Activated CD4-positive, alpha-beta T cell treated with anti-CD3 and anti-CD28 coated beads, Interleukin-2, amount 10 ng/mL, durations not matched to agents 7 days and 5 days (primary cell): ENCODE measurements around the gene CSTF3. TPM values are rescaled to one million over a fixed set of nuclear protein-coding genes. Genes with fewer than 3 reads are reported as not detected.
"Not testable (repeated sequence)": the region's sequence is repeated elsewhere in the genome, so short reads cannot be mapped to it uniquely, and the experiment has no call there.

Source experiments
- CTCF ChIA-PET: fragments of 350-600 bp; sonication (Branson Sonifier 250); formaldehyde crosslinking; loops from one replicate; lab custom pipeline; 2021; ENCODE audit warnings: antibody characterized with exemption; lab: Charles Lee
- POLR2A ChIA-PET: fragments of 350-600 bp; sonication (Branson Sonifier 250); formaldehyde crosslinking; loops from one replicate; lab custom pipeline; 2021; ENCODE audit warnings: antibody characterized with exemption; lab: Charles Lee
- DNase-seq: peaks from one replicate; pipeline ENCODE4 v3.0.0-alpha.2; 2020
- H3K27ac Mint-ChIP-seq: one replicate; pipeline ENCODE4 v1.8.0; 2021; ENCODE audit warnings: mild to moderate bottlenecking, moderate library complexity, mixed read lengths
- H3K27me3 Mint-ChIP-seq: one replicate; pipeline ENCODE4 v1.8.0; 2021; ENCODE audit warnings: mixed read lengths
- H3K36me3 Mint-ChIP-seq: one replicate; pipeline ENCODE4 v1.8.0; 2021; ENCODE audit warnings: low read depth, mixed read lengths
- H3K4me1 Mint-ChIP-seq: one replicate; pipeline ENCODE4 v1.8.0; 2021; ENCODE audit warnings: mixed read lengths
- H3K4me3 Mint-ChIP-seq: one replicate; pipeline ENCODE4 v1.8.0; 2021; ENCODE audit warnings: mild to moderate bottlenecking, moderate library complexity, mixed read lengths
- H3K9me3 Mint-ChIP-seq: one replicate; pipeline ENCODE4 v1.8.0; 2021; ENCODE audit warnings: mixed read lengths
- total RNA-seq, 2 experiments: library from RNA; stranded (reverse); gene quantifications; one replicate each; pipeline ENCODE4 v1.2.3, GENCODE V29; 2021

The CSTF3 gene
- total RNA-seq, 2 experiments from 2014 or later = 25.3 to 29.2 TPM

DNA sequence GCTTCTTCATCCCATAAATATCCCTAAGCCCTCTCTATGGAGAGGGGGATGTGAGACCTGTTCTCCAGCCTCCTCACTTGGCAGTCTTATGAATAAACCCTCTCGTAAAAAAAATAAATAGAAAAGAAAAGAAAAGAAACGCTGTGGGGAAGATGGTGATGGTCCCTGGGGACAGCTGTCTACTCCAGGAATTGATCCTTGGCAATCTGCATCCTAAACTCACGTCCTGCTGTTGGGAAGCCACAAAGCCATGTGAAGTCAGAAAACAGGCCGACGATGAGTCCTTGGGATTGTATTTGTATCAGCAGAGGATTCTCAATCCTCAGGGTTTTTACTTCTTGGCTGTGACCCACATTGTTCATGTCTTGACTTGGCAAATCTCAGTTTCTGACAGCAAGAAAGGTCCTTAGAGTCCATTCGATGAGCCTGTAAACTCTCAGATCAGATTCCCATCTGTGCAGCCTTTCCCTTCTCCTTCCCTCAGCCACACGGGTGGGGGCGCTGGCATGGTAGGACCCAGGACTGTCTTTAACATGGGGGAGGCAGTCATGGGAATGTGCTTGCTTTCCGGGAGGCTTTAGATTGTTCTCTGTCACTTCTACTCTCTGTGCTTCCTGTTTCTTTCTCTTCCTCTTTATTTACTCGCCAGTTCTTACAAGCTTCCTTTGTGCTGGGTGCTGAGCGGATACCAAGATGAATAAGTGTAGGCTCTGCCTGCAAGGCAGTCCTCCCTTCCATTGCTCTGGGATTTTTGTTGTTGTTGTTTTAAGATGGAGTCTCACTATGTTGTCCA, 97.1 kb downstream of the CSTF3 start:
- Mint-ChIP-seq H3K4me3 (no peak overlapping the region), H3K9me3 (no peaks in the 10 kb centered on the region), H3K27me3 (no peaks in the 10 kb centered on the region), H3K4me1 (peaks cover 42% of the 10 kb centered on the region), H3K36me3 (peaks cover 34% of the 10 kb centered on the region), H3K27ac (no peak overlapping the region)
- ChIA-PET CTCF (interaction anchor here (1.0 to 4.2 kb wide), 11 partner anchors 8 to 177 kb away, joined by 3 to 24 read pairs (median 4); partner anchors contain the start of genes CSTF3 and TCP11L1), POLR2A (interaction anchor here (0.7 kb wide), 1 partner anchor 29 kb away, joined by 3 read pairs; no protein-coding TSS in a partner anchor)
- DNase-seq = no peak

- Mint-ChIP-seq H3K27ac (peak overlapping the region; percentile 27), H3K36me3 (peaks cover 35% of the 10 kb centered on the region), H3K4me1 (peaks cover 46% of the 10 kb centered on the region), H3K27me3 (no peaks in the 10 kb centered on the region), H3K9me3 (no peaks in the 10 kb centered on the region), H3K4me3 (no peak overlapping the region)
- ChIA-PET POLR2A (no interaction called here), CTCF (interaction anchor here (0.7 to 4.2 kb wide), 7 partner anchors 8 to 176 kb away, joined by 3 to 24 read pairs (median 3); partner anchors contain the start of gene CSTF3)
- DNase-seq = peak; percentile 12
Observed at GRCh38 chr11:33063326-33063881, 97.9 kb downstream of the CSTF3 start.

DNA sequence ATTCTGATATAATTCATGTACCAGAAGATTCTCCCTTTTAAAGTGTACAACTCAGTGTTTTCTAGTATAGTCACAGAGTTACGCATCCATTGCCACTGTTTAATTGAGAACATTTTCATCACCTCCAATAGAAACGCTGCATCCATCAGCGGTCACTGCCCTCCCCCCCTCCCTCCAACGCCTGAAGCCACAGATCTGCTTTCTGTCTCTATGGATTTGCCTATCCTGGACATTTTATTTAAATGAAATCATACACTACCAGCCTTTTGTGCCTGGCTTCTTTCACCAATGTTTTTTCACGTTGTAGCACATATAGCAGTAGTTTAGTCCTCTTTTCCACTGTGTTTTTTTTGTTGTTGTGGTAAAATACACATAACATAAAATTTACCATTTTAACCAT, 99.1 kb downstream of the CSTF3 start:
- POLR2A ChIA-PET = no interaction called here
- peaks cover 46% of the 10 kb centered on the region for H3K4me1 Mint-ChIP-seq
- H3K27ac Mint-ChIP-seq = no peak overlapping the region

DNA sequence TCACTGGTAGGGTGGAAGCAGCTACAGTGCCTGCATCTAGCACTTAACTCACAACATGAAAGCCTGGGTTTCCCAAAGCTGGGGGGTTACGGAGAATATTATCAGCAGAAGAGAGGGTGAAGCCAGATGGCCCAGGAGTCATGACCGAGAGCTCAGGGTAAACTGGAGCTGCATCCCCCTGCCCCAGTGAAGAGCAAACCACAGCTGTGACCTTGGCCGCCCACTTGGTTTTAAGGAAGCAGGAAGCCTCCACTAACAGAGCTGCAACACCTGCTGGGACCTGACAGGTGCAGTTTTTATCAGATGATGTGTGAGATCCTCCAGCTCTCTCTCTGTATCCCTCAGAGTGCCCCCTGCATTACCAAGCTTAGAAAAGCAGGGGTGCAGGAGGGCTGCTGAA, 101.0 kb downstream of the CSTF3 start:
- Mint-ChIP-seq H3K9me3 (no peaks in the 10 kb centered on the region), H3K4me1 (peaks cover 44% of the 10 kb centered on the region), H3K27ac (no peak overlapping the region), H3K36me3 (peaks cover 44% of the 10 kb centered on the region), H3K27me3 (no peaks in the 10 kb centered on the region), H3K4me3 (no peak overlapping the region)
- no peak for DNase-seq
- CTCF ChIA-PET = interaction anchor here (0.6 to 0.8 kb wide), 3 partner anchors 9 to 48 kb away, joined by 3 to 7 read pairs (median 4); no protein-coding TSS in a partner anchor
- POLR2A ChIA-PET = no interaction called here

More for the DNA sequence above, 99.1 kb downstream of the CSTF3 start:
- CTCF ChIA-PET = interaction anchor here (0.5 to 1.6 kb wide), 4 partner anchors 12 to 280 kb away, joined by 3 read pairs; no protein-coding TSS in a partner anchor
- Mint-ChIP-seq H3K4me3 (no peak overlapping the region), H3K9me3 (no peaks in the 10 kb centered on the region), H3K36me3 (peaks cover 41% of the 10 kb centered on the region), H3K27me3 (no peaks in the 10 kb centered on the region)
- DNase-seq = no peak

DNA sequence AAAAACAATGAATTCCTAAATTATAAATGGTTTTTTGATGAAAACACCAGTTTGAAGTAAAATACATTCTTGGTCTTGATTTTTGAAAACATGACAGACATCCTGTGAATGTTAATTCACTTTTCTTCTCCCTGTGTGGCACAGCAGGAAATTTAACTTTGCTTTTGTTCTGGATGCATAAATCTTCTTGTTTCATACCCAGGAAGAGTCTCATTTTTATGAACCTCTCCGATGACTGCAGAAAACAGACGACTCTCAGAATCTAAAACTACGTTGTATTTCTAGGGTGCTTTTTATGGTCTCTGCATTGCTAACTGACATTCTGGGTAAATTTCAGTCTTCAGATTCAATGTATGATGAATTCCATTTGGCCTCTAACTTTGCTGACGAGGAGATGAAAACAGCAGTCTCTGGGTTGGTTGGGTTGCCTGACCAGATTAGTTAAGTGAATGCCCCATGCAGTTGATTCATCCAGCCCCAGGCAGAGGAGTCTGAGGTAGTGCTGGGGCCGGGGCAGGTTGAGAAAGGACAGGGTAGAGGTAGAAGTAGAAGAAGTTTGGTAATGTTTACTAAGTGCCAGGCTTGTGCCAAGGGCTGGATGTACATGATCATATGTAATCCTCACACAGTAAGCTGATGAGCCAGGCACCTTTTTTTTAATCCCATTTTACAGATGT, 101.8 kb downstream of the CSTF3 start:
- H3K4me1 Mint-ChIP-seq = peaks cover 36% of the 10 kb centered on the region
- H3K27ac Mint-ChIP-seq = no peak overlapping the region
- ChIA-PET CTCF (no interaction called here), POLR2A (no interaction called here)
- DNase-seq = no peak
- no peaks in the 10 kb centered on the region for H3K27me3 Mint-ChIP-seq
- H3K4me3 Mint-ChIP-seq = no peak overlapping the region
- no peaks in the 10 kb centered on the region for H3K9me3 Mint-ChIP-seq
- peaks cover 47% of the 10 kb centered on the region for H3K36me3 Mint-ChIP-seq

DNA sequence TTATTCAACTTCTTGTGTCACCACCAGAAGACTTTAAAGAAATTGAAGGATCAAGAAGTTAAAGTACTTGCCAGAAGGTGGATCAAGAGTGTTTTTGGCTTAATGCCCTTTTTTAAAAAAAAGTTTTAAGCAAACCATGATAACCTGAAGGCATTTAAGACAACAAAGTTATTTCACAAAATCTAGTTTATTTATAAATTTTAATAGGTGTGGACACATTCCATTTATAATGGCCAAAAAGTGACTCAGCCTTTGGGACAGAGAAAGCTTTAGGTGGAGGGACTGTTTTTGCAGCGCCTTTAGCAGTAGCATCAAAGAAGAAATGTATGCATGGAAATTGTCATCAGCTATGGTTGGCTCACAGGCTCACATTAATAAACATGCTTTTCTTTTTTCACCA, 104.0 kb downstream of the CSTF3 start:
- no peaks in the 10 kb centered on the region for H3K9me3 Mint-ChIP-seq
- H3K4me3 Mint-ChIP-seq = no peak overlapping the region
- DNase-seq = no peak
- POLR2A ChIA-PET = no interaction called here
- H3K27me3 Mint-ChIP-seq = no peaks in the 10 kb centered on the region
- no peak overlapping the region for H3K27ac Mint-ChIP-seq
- peaks cover 14% of the 10 kb centered on the region for H3K4me1 Mint-ChIP-seq
- CTCF ChIA-PET = interaction anchor here (0.6 kb wide), 1 partner anchor 63 kb away, joined by 3 read pairs; no protein-coding TSS in a partner anchor
- H3K36me3 Mint-ChIP-seq = peaks cover 37% of the 10 kb centered on the region

DNA sequence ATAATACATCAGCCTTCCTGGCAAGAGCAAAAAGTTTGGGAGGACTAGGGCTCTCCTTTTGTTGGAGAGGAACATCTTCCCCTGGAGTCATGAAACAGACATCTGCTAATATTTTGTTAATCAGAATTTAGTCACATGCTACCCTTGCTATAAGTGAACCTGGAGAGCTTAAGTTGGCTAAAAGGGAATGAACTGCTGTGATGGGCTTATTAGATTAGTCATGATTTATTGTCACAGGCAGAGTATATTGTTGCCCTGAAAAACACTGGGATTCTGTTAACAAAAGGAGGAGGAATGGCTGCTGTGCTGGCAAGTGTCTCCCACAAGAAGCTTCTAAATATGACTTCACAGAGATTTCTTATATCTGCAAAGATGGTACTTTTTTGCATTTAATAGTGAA, 105.9 kb downstream of the CSTF3 start:
- H3K27ac Mint-ChIP-seq = no peak overlapping the region
- CTCF ChIA-PET = interaction anchor here (0.6 to 2.4 kb wide), 6 partner anchors 8 to 586 kb away, joined by 3 to 8 read pairs (median 3); partner anchors contain the start of gene TCP11L1
- H3K36me3 Mint-ChIP-seq = peaks cover 33% of the 10 kb centered on the region
- no peak for DNase-seq
- POLR2A ChIA-PET = no interaction called here
- no peak overlapping the region for H3K4me3 Mint-ChIP-seq
- H3K4me1 Mint-ChIP-seq = peaks cover 8% of the 10 kb centered on the region
- H3K27me3 Mint-ChIP-seq = no peaks in the 10 kb centered on the region
- H3K9me3 Mint-ChIP-seq = no peaks in the 10 kb centered on the region

DNA sequence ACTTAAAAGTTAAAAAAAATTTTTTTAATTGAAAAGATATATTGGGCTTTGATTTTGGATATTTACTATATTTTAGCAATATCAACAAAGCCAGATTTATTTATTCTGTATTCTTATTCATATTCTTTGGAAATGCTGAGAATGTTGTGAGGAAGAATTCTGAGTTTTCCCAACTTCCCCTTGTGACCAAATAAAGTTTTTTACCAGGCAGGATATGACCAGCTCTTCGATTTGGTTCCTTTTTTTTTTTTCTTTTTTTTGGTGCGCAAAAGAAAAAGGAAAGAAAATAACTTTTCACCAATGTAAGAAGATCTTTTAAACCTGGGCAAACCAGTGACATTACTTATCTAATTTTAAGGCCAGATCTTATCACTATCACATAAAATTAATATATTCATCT, 109.0 kb downstream of the CSTF3 start:
- DNase-seq = no peak
- ChIA-PET POLR2A (no interaction called here), CTCF (interaction anchor here (0.6 kb wide), 1 partner anchor 137 kb away, joined by 3 read pairs; no protein-coding TSS in a partner anchor)
- no peaks in the 10 kb centered on the region for H3K4me1 Mint-ChIP-seq
- no peak overlapping the region for H3K27ac Mint-ChIP-seq
- H3K4me3 Mint-ChIP-seq = no peak overlapping the region
- H3K27me3 Mint-ChIP-seq = no peaks in the 10 kb centered on the region
- no peaks in the 10 kb centered on the region for H3K9me3 Mint-ChIP-seq
- H3K36me3 Mint-ChIP-seq = peaks cover 23% of the 10 kb centered on the region

- peaks cover 23% of the 10 kb centered on the region for H3K36me3 Mint-ChIP-seq
- POLR2A ChIA-PET, CTCF ChIA-PET: not testable (repeated sequence)
Observed at GRCh38 chr11:33049565-33050408, 111.5 kb downstream of the CSTF3 start.

GRCh38 chr11:33048701-33049100, 112.6 kb downstream of the CSTF3 start:
- POLR2A ChIA-PET, H3K4me3 Mint-ChIP-seq, H3K27ac Mint-ChIP-seq, H3K27me3 Mint-ChIP-seq, H3K4me1 Mint-ChIP-seq, DNase-seq, H3K9me3 Mint-ChIP-seq: not testable (repeated sequence)
- H3K36me3 Mint-ChIP-seq = peaks cover 22% of the 10 kb centered on the region
- CTCF ChIA-PET = interaction anchor here (0.7 kb wide), 1 partner anchor 9 kb away, joined by 3 read pairs; no protein-coding TSS in a partner anchor

More at GRCh38 chr11:33049565-33050408, 111.5 kb downstream of the CSTF3 start:
- H3K27ac Mint-ChIP-seq, DNase-seq, H3K4me1 Mint-ChIP-seq, H3K4me3 Mint-ChIP-seq, H3K9me3 Mint-ChIP-seq, H3K27me3 Mint-ChIP-seq: not testable (repeated sequence)

DNA sequence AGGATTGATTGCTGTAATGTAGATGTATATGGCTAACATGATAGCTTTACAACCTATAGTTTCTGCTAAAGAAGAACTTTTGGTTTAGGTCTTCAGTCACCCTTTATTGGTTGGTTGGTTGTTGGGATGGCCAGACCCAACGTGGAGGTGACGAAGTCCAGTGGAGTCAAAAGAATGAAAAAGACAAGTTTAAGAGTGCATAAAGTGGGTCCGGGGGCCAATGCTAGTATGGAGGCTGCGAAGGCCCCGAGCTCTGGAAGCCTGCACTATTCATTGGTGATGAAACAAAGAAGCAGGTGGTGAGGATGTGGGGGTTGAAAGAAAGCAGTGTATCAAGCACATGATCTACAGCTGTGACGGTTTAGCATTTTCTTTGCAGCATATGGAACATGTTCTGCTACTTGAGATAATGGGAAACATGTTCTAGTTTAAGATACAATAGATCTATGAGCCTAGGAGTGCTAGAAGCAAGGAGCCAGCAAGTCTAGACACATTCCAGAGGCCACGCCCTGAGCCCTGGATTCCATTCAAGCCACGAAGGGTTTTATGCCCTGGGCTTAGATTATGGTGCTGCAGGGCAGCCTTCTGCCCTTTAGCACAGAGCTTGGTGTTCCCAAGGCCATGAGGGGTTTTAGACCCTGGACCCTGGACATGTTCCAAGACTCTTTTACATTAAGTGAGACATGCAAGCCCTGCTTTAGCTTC, 115.6 kb downstream of the CSTF3 start:
- CTCF ChIA-PET = interaction anchor here (0.8 to 1.3 kb wide), 4 partner anchors 15 to 78 kb away, joined by 3 to 4 read pairs (median 3); no protein-coding TSS in a partner anchor
- Mint-ChIP-seq H3K36me3 (peaks cover 24% of the 10 kb centered on the region), H3K9me3 (no peaks in the 10 kb centered on the region), H3K4me1 (peaks cover 13% of the 10 kb centered on the region), H3K27ac (no peak overlapping the region), H3K4me3 (no peak overlapping the region), H3K27me3 (no peaks in the 10 kb centered on the region)
- no peak for DNase-seq
- POLR2A ChIA-PET = no interaction called here
